Activated CD4-positive, alpha-beta T cell treated with anti-CD3 and anti-CD28 coated beads, Interleukin-2, amount 50 U/mL, for 1 hour (primary cell): ENCODE measurements around the gene ZBTB43.
A peak's percentile ranks its signal among the peaks of the same experiment; 100 is the strongest.
"Not testable (repeated sequence)": the region's sequence is repeated elsewhere in the genome, so short reads cannot be mapped to it uniquely, and the experiment has no call there.

Source experiments
- DNase-seq: peaks from one replicate; pipeline ENCODE4 v3.0.0-alpha.2; 2020

Gene ZBTB43, protein sequence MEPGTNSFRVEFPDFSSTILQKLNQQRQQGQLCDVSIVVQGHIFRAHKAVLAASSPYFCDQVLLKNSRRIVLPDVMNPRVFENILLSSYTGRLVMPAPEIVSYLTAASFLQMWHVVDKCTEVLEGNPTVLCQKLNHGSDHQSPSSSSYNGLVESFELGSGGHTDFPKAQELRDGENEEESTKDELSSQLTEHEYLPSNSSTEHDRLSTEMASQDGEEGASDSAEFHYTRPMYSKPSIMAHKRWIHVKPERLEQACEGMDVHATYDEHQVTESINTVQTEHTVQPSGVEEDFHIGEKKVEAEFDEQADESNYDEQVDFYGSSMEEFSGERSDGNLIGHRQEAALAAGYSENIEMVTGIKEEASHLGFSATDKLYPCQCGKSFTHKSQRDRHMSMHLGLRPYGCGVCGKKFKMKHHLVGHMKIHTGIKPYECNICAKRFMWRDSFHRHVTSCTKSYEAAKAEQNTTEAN

GRCh38 chr9:126804696-126805553 lies at the start of gene ZBTB43:
Gene ZBTB43 (plus strand): TSS chr9:126805040. CDS start chr9:126832510, 27,470 bp downstream.
- DNase-seq, result peak; percentile 99

DNA sequence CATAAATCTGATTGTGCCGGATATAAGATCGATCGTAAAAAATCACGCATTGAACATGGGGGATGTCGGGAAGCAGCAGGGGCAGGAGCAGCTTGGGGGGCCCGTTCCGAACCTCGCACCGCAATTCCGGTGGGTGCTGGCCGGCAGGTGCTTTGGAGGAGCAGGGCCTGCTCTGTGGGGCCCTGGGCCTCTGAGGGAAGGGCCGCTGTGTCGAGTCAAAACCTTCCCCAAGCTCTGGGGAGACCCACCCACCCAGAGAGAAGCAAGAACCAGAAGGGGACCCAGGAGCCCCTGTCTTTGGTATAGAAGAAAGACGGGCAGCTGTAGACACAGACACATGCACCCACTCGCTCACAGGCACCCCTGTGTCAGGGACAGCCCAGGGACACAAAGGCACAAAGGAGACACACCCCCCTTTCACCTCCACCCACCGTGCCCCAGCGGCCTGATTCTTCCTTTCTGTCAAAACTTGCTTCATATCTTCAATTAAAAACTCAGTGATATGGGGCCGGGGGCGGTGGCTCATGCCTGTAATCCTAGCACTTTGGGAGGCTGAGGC lies 49.4 kb upstream of the ZBTB43 start:
- DNase-seq, result no peak

GRCh38 chr9:126756238-126756637 lies 48.6 kb upstream of the ZBTB43 start:
- DNase-seq, result no peak

GRCh38 chr9:126756876-126757415 lies 47.9 kb upstream of the ZBTB43 start:
- DNase-seq, result no peak

DNA sequence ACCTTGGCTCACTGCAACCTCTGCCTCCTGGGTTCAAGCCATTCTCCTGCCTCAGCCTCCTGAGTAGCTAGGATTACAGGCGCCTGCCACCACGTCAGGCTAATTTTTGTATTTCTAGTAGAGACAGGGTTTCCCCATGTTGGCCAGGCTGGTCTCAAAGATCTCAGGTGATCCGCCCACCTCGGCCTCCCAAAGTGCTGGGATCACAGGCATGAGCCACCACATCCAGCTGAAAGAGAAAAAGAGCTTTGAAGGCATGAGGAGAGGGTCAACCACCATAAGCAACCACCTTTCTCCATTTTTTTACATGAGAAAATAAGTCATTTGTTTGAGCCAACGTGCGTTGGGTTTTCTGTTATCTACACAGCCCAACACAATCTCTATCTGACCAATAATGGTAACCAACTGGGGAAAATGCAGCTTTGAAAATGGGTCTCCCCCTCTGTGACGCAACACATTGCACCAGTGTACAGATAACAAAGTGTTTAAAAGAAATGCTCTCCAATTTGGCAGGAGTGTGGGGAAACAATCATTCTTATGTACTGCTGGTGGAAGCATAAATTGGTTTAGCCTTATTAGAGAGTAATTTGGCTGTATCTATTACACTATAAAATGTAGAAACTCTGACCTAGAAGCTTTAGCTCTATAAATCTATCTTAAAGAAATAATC lies 45.8 kb upstream of the ZBTB43 start:
- no peak for DNase-seq

DNA sequence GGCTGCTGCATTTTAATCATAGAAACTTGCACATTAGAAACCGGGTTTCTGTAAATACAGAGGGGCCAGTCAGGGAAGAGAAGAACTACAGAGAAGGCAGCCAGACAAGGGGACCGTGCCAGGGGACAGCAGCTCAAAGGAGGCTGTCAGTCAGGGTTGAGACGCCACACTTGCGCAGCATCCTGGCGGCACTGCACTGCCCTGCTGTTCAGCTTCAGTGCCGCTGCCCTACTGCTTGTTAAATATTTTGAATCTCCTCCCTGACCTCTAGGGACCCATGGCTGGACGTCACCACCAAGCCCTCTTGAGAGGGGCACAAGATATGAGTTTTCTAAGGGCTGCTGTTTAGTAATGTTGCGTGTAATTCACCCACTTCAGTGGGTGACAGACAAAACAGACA lies 43.6 kb upstream of the ZBTB43 start:
- DNase-seq, result no peak

- DNase-seq, result no peak
Measured at GRCh38 chr9:126763130-126763764, 41.6 kb upstream of the ZBTB43 start.

DNA sequence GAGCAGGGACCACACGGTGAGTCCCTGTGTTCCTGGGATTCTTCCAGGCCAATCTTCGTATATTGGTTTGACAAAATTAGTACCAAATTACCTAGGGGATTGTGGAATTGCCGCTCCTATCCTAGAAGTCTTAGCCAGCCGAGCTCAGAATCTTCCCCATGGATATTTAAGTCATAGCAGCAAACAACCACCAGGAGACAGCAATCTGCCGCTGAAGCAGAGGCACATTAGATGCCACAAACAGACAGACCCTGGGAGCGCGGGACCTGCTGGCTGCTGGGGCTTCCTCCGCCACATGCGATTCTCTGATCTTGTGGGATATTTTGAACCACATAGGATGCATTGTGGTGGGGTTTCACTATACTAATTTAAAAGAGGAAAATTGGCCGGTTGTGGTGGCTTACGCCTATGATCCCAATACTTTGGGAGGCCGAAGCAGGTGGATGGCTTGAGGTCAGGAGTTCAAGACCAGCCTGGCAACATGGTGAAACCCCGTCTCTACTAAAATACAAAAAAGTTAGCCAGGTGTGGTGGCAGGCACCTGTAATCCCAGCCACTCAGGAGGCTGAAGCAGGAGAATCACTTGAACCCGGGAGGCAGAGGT lies 31.7 kb upstream of the ZBTB43 start:
- peak; percentile 4 for DNase-seq

GRCh38 chr9:126775926-126776325 lies 28.9 kb upstream of the ZBTB43 start:
- no peak for DNase-seq

DNA sequence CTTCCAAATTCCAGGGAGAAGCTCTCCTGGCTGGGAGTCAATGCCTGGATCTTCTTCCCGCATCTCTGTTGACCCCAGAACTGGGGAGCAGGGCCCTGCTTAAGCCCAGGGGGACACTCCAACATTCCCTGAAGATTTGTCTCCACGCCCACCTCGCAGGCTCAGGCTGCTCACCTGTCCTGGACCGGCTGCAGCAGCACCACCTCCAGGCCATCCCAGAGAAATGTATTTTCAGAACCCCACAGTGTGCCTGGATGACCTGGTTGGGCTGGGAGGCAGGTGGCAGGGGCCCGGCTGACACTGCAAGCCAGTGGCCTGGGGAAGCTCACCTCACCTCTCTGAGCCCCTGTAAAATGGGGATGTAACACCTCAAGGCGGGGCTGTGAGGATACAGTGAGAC lies 27.1 kb upstream of the ZBTB43 start:
- no peak for DNase-seq

GRCh38 chr9:126778141-126778540 lies 26.7 kb upstream of the ZBTB43 start:
- no peak for DNase-seq

- DNase-seq, result not testable (repeated sequence)
Measured at GRCh38 chr9:126778696-126779095, 26.1 kb upstream of the ZBTB43 start.

DNA sequence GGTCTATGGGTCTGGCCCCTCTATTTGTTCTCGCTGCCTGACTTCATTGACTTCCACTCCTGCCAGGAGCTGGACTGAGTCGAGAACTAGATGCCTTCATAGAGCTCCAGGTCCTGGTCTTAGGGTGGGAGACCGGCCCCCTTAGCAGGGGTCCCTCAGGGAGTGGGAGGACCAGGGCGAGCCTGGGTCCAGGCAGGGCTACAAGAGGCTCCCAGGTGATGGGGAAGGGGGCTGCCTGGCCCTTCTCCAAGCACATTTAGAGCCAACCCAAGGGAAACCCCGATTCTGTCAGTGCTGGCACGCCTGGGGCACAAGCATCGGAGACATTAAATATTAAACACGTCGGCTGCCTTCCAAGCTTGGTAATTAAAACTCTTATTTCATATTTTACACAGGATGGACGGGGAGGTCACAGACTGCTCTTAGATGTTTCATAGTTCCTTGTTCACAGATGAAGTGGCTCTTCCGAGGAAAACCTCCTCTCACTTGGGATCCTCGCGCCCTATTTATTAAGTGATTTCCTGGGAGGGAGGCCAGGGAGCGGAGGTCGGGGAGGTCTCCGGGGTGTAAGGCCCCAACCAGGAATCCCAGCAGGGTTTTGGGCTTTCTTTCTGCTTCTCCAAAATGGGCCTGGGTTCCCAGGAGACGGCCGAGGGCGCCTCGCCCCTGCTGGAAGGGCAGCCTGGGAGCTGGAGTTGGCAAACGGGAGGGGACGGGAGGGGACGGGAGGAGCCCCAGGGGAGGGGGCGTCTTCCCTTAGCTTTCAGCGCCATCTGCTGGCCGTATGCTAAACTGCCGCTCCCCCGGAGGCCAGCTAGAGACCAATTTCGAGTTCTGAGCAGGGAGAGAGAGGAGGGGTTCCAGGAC lies 23.4 kb upstream of the ZBTB43 start:
- peak; percentile 87 for DNase-seq

DNA sequence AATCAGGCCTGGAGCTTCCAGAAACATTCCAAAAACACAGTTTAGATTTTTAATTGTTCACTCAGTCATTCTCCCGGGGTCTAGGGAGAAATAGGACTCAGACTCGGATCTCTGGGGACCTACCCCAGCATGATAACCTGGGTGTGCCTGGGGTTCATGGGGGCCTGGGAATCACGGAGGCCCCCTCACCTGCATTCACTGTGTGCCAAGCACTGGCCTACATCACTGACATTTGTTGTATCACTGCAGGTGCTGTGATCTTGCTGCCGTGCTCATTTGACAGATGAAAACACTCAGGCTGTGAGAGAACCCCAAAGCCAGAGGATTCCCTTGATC lies 22.8 kb upstream of the ZBTB43 start:
- DNase-seq, result no peak

DNA sequence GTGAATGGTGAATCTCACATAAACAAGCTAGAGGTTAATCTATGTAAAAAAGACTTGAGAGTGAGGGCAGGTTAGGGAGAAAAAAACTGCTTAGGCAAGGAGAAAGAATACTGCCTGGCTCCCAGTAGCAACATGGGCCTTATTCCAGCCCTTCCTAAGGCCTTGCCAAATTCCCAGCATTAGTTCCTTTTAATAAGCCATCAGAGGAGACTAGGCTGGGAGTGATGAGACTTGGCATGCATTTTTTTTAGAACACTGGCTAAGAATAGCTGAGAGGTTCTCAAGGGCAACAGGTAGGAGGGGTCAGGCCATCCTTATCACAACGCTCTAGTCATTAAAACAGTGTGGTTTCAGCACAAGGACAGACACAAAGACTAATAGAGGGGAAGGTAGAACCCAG lies 20.9 kb upstream of the ZBTB43 start:
- no peak for DNase-seq

DNA sequence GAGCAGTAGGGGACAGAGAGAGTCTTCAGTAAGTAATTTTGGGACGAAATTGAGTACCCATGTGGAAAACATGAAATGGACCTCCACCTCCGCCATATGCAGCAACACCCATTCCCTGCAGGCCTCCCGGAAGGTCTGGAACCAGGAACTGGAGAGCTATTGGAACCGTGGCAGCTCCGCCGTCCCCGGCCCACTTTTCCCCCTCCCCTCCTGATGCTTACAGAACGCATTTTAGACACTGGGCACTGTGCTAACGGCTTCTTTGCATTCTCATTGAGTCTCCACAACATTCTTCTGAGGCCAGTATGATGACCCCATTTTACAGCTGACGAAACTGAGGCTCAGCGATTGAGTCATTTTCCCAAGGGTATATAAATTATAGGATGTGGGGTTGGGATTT lies 20.4 kb upstream of the ZBTB43 start:
- no peak for DNase-seq

DNA sequence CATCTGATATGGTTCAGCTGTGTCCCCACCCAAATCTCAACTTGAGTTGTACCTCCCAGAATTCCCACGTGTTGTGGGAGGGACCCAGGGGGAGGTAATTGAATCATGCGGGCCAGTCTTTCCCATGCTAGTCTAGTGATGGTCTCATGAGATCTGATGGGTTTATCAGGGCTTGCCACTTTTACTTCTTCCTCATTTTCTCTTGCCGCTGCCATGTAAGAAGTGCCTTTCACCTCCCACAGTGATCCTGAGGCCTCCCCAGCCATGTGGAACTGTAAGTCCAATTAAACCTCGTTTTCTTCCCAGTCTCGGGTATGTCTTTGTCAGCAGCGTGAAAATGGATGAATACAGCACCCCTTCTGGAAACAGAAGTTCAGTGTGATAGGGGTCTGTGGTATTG lies 20.0 kb upstream of the ZBTB43 start:
- DNase-seq, result not testable (repeated sequence)

GRCh38 chr9:126788046-126788445 lies 16.8 kb upstream of the ZBTB43 start:
- DNase-seq, result no peak

GRCh38 chr9:126788634-126789349 lies 16.0 kb upstream of the ZBTB43 start:
- no peak for DNase-seq

DNA sequence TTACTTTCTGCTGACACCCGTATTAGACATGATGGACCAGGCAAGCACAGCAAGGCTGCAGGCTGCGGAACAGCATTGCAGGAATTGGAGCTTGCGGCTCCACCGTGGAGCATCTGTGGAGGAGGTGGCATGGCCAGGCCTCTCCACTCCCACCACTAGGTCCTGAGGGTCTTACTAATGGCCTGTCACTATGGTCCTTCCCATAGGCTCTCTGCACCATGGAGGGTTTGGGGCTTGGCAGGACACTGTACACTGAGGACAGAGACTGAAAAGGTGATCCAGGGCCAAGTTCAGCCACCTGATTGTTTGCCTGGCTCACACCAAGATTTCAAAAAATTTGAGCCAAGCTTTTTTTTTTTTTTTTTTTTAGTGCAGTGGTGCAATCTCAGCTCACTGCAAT lies 14.3 kb upstream of the ZBTB43 start:
- DNase-seq, result no peak
